HepG2 (cell line): Measurements from ENCODE around the gene ZNF687. TPM values are rescaled to one million over a fixed set of nuclear protein-coding genes. Genes with fewer than 3 reads are reported as not detected.

Experiments used
- CREBL2 ChIP-seq: sonication (generic); formaldehyde crosslinking; IDR thresholded peaks from 2 replicates; pipeline ENCODE4 v1.8.1; 2023; ENCODE audit warnings: missing genetic modification reagents, mild to moderate bottlenecking, borderline replicate concordance
- FOXK1 ChIP-seq: sonication (generic); formaldehyde crosslinking; IDR thresholded peaks from 2 replicates; pipeline ENCODE4 v1.4.0; 2020; ENCODE audit warnings: low read depth, missing genetic modification reagents, borderline replicate concordance
- MIER3 ChIP-seq: IDR thresholded peaks from 2 replicates; pipeline ENCODE4 v1.6.1; 2016; ENCODE audit warnings: missing compliant biosample characterization, borderline replicate concordance
- NFKB2 ChIP-seq: sonication (generic); formaldehyde crosslinking; IDR thresholded peaks from 2 replicates; pipeline ENCODE4 v1.4.0; 2020; ENCODE audit warnings: missing genetic modification reagents, borderline replicate concordance
- SMAD3 ChIP-seq: sonication (generic); formaldehyde crosslinking; IDR thresholded peaks from 2 replicates; pipeline ENCODE4 v1.4.0; 2020; ENCODE audit warnings: missing genetic modification reagents
- TFDP1 ChIP-seq: IDR thresholded peaks from 2 replicates; pipeline ENCODE4 v1.6.1; 2016; ENCODE audit warnings: missing compliant biosample characterization, missing genetic modification reagents, borderline replicate concordance
- TP53 ChIP-seq: sonication (generic); formaldehyde crosslinking; conservative IDR thresholded peaks from 2 replicates; pipeline ENCODE4 v1.4.0; 2020; ENCODE audit warnings: missing genetic modification reagents
- TRIM24 ChIP-seq: sonication (generic); formaldehyde crosslinking; IDR thresholded peaks from 2 replicates; pipeline ENCODE4 v1.8.0; 2022; ENCODE audit warnings: mild to moderate bottlenecking, missing genetic modification reagents
- ZNF160 ChIP-seq: sonication (generic); formaldehyde crosslinking; IDR thresholded peaks from 2 replicates; pipeline ENCODE4 v1.8.0; 2022; ENCODE audit warnings: mild to moderate bottlenecking, inconsistent platforms, missing genetic modification reagents
- ZNF331 ChIP-seq: sonication (generic); formaldehyde crosslinking; IDR thresholded peaks from 2 replicates; pipeline ENCODE4 v1.4.0; 2020; ENCODE audit warnings: missing genetic modification reagents
- ZNF350 ChIP-seq: sonication (generic); formaldehyde crosslinking; IDR thresholded peaks from 2 replicates; pipeline ENCODE4 v1.4.0; 2020; ENCODE audit warnings: mild to moderate bottlenecking, low read depth, missing genetic modification reagents, borderline replicate concordance
- polyA plus RNA-seq, 8 experiments: library from polyadenylated mRNA; depleted of rRNA in 3 of 8; stranded (reverse) in 7 of 8; unstranded in 1 of 8; fragments of >200 nt; fragmentation: Illumina TruSeq in 4 of 8; extraction: Trizol in 4 of 8; gene quantifications; 2 replicates each; pipeline versions ENCODE4 v1.2.1 to v1.2.3, GENCODE V29; 2011 to 2016; ENCODE audit warnings: low read depth in 4 of 8, missing spikeins in 1 of 8, mixed read lengths in 1 of 8; ENCODE audit not compliant: insufficient read depth in 1 of 8
- total RNA-seq, 5 experiments: library from RNA; depleted of rRNA; stranded (reverse); fragments of >200 nt; fragmentation: Illumina TruSeq; extraction: Trizol; gene quantifications; 2 replicates each; pipeline ENCODE4 v1.2.3, GENCODE V29; 2016; ENCODE audit warnings: low read depth in 1 of 5
- TF ChIP-seq, protein P1 (sequence below): sonication (generic); formaldehyde crosslinking; IDR thresholded peaks from 2 replicates; pipeline ENCODE4 v1.8.0; 2022; ENCODE audit warnings: mild to moderate bottlenecking, missing genetic modification reagents, moderate library complexity
- TF ChIP-seq, protein P2 (sequence below), 2 experiments: sonication (generic) in 1 of 2; formaldehyde crosslinking in 1 of 2; IDR thresholded peaks; 2 replicates each; pipeline versions ENCODE4 v1.4.0 to v1.6.1; 2016 to 2020; ENCODE audit warnings: borderline replicate concordance in 1 of 2, low read depth in 1 of 2, mild to moderate bottlenecking in 1 of 2, missing genetic modification reagents in 1 of 2

ZNF687 gene
- total and polyA plus RNA-seq, 2 of the 13 experiments (the other 11 are each of a cell fraction or from before 2014, with no cell fraction given), result 14.1 to 16.5 TPM

DNA sequence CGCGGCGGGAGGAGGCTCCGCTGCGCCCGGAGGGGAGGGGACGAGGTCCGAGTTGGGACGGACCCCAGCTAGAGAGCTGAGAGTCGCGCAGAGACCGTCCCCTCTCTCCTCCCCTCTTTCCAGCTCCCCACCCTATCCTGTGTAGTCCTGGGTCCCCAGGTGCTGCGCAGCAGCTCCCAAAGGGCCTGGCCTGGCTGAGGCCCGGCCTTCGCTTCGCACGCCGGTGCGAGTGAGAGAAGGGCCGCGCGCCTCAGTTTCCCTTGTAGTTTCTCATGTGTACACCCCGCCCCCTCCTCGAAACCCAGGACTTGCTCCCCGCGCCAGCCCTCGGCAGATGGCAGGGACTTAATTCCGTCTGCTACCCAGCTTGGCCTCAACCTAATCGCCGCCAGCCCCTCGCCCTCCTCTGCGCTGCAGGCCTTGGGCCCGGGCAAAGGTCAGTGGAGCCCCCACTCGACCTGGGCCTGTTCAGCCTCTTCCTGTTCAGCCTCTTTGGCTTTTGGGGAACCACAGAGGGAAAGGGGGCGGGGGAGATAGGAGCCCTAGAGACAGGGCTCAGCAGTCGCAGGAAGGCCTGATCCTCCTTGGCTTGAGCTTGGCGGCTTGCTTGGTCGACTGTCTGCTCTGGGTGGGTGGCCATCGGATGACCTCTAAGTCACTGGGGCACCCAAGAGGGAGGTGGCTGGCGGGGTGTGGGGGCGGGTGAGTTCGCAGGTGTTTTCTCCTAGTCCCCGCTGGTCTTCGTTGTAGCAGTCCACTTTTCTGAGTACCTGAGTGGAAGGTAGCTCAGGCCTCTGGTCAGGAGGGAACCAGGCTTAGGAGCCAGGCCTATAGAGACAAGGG is 1.0 kb downstream of the ZNF687 start (continued):
- TF ChIP-seq ZNF331 (CRISPR knock-in tag), result no peak
- TF ChIP-seq NFKB2, result no peak
- no peak for TF ChIP-seq TP53
- TF ChIP-seq FOXK1 (CRISPR knock-in tag), result no peak
- TF ChIP-seq CREBL2, result no peak
- TF ChIP-seq, protein P1, sequence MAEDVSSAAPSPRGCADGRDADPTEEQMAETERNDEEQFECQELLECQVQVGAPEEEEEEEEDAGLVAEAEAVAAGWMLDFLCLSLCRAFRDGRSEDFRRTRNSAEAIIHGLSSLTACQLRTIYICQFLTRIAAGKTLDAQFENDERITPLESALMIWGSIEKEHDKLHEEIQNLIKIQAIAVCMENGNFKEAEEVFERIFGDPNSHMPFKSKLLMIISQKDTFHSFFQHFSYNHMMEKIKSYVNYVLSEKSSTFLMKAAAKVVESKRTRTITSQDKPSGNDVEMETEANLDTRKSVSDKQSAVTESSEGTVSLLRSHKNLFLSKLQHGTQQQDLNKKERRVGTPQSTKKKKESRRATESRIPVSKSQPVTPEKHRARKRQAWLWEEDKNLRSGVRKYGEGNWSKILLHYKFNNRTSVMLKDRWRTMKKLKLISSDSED (CRISPR knock-in tag), result peak; percentile 17; the same call in 1 of the 2 replicates
- TF ChIP-seq TFDP1 (CRISPR knock-in tag), result no peak
- no peak for TF ChIP-seq SMAD3 (CRISPR knock-in tag)
- TF ChIP-seq ZNF160, result no peak
- TF ChIP-seq, protein P2, sequence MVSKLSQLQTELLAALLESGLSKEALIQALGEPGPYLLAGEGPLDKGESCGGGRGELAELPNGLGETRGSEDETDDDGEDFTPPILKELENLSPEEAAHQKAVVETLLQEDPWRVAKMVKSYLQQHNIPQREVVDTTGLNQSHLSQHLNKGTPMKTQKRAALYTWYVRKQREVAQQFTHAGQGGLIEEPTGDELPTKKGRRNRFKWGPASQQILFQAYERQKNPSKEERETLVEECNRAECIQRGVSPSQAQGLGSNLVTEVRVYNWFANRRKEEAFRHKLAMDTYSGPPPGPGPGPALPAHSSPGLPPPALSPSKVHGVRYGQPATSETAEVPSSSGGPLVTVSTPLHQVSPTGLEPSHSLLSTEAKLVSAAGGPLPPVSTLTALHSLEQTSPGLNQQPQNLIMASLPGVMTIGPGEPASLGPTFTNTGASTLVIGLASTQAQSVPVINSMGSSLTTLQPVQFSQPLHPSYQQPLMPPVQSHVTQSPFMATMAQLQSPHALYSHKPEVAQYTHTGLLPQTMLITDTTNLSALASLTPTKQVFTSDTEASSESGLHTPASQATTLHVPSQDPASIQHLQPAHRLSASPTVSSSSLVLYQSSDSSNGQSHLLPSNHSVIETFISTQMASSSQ (IDR thresholded peaks at IDR 0.05; ENCODE audit: low read depth), result no peak
- TF ChIP-seq, protein P2 (CRISPR knock-in tag; IDR thresholded peaks at IDR 0.05; ENCODE audit: borderline replicate concordance), result no peak
- TF ChIP-seq TRIM24 (CRISPR knock-in tag), result no peak
- no peak for TF ChIP-seq ZNF350
- TF ChIP-seq MIER3 (CRISPR knock-in tag), result no peak
